Measurements from ENCODE around the gene EIPR1.

GRCh38 chr2:3257166-3257565, 120.5 kb downstream of the EIPR1 start:
- TF ChIP-seq CTCF (IDR thresholded peaks at IDR 0.05; ENCODE audit: poor library complexity, severe bottlenecking) (no peak), TAF1 (IDR thresholded peaks at IDR 0.05; ENCODE audit: low read depth) (no peak), EZH2 (IDR thresholded peaks at IDR 0.05; ENCODE audit: borderline replicate concordance, insufficient read depth, low read length, poor library complexity, severe bottlenecking) (no peak), POLR2AphosphoS5 (IDR thresholded peaks at IDR 0.05) (peak; percentile 99), SMC3 (conservative IDR thresholded peaks at IDR 0.05; ENCODE audit: poor library complexity) (peak; percentile 70), MXI1 (conservative IDR thresholded peaks at IDR 0.05; ENCODE audit: poor library complexity, severe bottlenecking) (peak; percentile 96), EP300 (conservative IDR thresholded peaks at IDR 0.05; ENCODE audit: poor library complexity, severe bottlenecking) (peak; percentile 98)

Measured in neural cell (in vitro differentiated cells).